OCI-LY1 (cell line): ENCODE data around the gene ACVR2B.

Source experiments
- H2AFZ ChIP-seq: fragments of 200-600 bp; sonication (generic), shearing (Covaris generic); 2 replicates; pipeline ENCODE4 v1.6.0; 2014; ENCODE audit warnings: antibody characterized with exemption, mild to moderate bottlenecking, low read length
- H3F3A ChIP-seq: fragments of 200-600 bp; sonication (generic), shearing (Covaris generic); 2 replicates; pipeline ENCODE4 v1.6.0; 2014; ENCODE audit warnings: mild to moderate bottlenecking, antibody characterized with exemption, low read length, moderate library complexity; ENCODE audit not compliant: insufficient read depth
- H3K27ac ChIP-seq: fragments of 200-600 bp; sonication (generic); 2 replicates; pipeline ENCODE4 v1.5.1; 2014; ENCODE audit warnings: low read length, mixed run types, mild to moderate bottlenecking, low read depth; ENCODE audit not compliant: poor library complexity, severe bottlenecking
- H3K27me3 ChIP-seq: fragments of 200-600 bp; sonication (generic); 2 replicates; pipeline ENCODE4 v1.6.0; 2014; ENCODE audit warnings: antibody characterized with exemption, mild to moderate bottlenecking, low read length, moderate library complexity; ENCODE audit not compliant: insufficient read depth
- H3K36me3 ChIP-seq: fragments of 200-600 bp; sonication (generic); 2 replicates; pipeline ENCODE4 v1.6.1; 2014; ENCODE audit warnings: mild to moderate bottlenecking, antibody characterized with exemption, low read length, moderate library complexity, mixed read lengths; ENCODE audit not compliant: insufficient read depth
- H3K4me1 ChIP-seq: fragments of 200-600 bp; sonication (generic); 2 replicates; pipeline ENCODE4 v1.5.1; 2014; ENCODE audit warnings: mild to moderate bottlenecking, low read length, moderate library complexity; ENCODE audit not compliant: insufficient read depth, severe bottlenecking
- H3K4me2 ChIP-seq: fragments of 200-600 bp; sonication (generic), shearing (Covaris generic); 2 replicates; pipeline ENCODE4 v1.6.1; 2014; ENCODE audit warnings: low read length
- H3K4me3 ChIP-seq: fragments of 200-600 bp; sonication (generic); 2 replicates; pipeline ENCODE4 v1.5.1; 2014; ENCODE audit warnings: low read length, low read depth, mild to moderate bottlenecking, mixed read lengths; ENCODE audit not compliant: poor library complexity, severe bottlenecking
- H3K79me2 ChIP-seq: fragments of 200-600 bp; shearing (Covaris generic); 2 replicates; pipeline ENCODE4 v1.6.1; 2016; ENCODE audit warnings: mixed run types, low read length, mixed read lengths; ENCODE audit not compliant: insufficient read depth
- H3K9ac ChIP-seq: fragments of 200-600 bp; sonication (generic), shearing (Covaris generic); 2 replicates; pipeline ENCODE4 v1.6.1; 2014; ENCODE audit warnings: mild to moderate bottlenecking, low read length, mixed read lengths
- H3K9me2 ChIP-seq: fragments of 200-600 bp; sonication (generic), shearing (Covaris generic); 2 replicates; pipeline ENCODE4 v1.6.1; 2014; ENCODE audit warnings: low read depth, mild to moderate bottlenecking, low read length, mixed read lengths
- H3K9me3 ChIP-seq: fragments of 200-600 bp; shearing (Covaris generic); 2 replicates; pipeline ENCODE4 v1.6.1; 2014; ENCODE audit warnings: low read length, mixed read lengths
- H4K20me1 ChIP-seq: fragments of 200-600 bp; sonication (generic), shearing (Covaris generic); 2 replicates; pipeline ENCODE4 v1.6.0; 2016; ENCODE audit warnings: mild to moderate bottlenecking, low read length; ENCODE audit not compliant: insufficient read depth
- EZH2 ChIP-seq: fragments of 200-600 bp; sonication (generic), shearing (Covaris generic); IDR thresholded peaks from 2 replicates; pipeline ENCODE4 v1.8.0; 2017; ENCODE audit warnings: borderline replicate concordance, mixed run types, mild to moderate bottlenecking, antibody characterized with exemption, low read length, moderate library complexity, mixed read lengths
- TF ChIP-seq, protein P1 (sequence below): fragments of 200-600 bp; sonication (generic), shearing (Covaris generic); IDR thresholded peaks from 2 replicates; pipeline ENCODE4 v1.5.1; 2017; ENCODE audit warnings: mild to moderate bottlenecking, antibody characterized with exemption, low read length, moderate library complexity, mixed read lengths

ACVR2B gene

DNA sequence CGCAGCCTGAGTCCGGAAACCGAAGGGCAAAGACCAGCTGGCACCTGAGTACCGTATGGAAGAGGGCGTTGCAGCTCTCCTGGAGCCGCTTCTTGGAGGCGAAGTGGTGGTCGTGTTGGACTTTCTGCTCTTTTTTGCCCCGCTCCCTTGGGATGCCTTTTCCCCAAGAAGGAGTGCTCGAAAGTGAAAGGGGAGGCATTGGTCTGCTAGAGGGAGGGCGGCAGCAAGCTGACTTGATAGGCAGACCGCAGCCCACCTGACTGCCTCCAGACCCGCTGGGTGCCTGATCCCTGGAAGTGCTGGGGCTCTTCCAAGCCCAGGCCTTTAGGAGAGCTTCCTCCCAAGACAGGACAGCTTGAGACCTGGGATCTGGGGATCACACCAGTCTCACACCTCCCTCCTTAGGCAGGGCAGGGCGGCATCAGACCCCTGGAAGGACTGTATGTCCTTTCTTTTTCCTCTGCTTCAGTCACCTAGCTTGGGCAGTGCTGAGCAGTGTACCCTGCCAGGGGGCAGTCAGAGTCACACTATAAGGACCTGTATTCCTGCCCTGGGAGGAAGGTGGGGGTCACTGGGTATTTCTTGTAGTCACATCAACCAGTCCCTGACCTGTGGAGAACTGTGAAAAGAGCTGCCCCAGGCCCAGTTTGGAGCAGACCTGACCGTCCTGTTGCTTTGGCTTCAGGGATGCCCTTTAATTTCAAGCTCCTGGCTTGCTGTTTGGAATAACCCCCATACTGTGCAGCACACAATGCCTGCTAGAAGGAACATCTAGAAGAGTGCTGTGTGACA is 2.1 kb downstream of the ACVR2B start:
- Histone ChIP-seq H3K27me3 (no peaks in the 10 kb centered on the region), H3K27ac (no peak overlapping the region), H3K4me3 (peak overlapping the region; percentile 64), H3F3A (no peaks in the 10 kb centered on the region), H3K9me2 (no peaks in the 10 kb centered on the region), H3K4me1 (peaks cover 15% of the 10 kb centered on the region), H3K36me3 (no peaks in the 10 kb centered on the region), H3K9me3 (no peaks in the 10 kb centered on the region), H3K9ac (no peak overlapping the region; the same call in 1 of the 2 replicates), H4K20me1 (no peaks in the 10 kb centered on the region), H3K79me2 (no peaks in the 10 kb centered on the region), H3K4me2 (peak overlapping the region; percentile 68), H2AFZ (no peak overlapping the region)
- TF ChIP-seq, protein P1, sequence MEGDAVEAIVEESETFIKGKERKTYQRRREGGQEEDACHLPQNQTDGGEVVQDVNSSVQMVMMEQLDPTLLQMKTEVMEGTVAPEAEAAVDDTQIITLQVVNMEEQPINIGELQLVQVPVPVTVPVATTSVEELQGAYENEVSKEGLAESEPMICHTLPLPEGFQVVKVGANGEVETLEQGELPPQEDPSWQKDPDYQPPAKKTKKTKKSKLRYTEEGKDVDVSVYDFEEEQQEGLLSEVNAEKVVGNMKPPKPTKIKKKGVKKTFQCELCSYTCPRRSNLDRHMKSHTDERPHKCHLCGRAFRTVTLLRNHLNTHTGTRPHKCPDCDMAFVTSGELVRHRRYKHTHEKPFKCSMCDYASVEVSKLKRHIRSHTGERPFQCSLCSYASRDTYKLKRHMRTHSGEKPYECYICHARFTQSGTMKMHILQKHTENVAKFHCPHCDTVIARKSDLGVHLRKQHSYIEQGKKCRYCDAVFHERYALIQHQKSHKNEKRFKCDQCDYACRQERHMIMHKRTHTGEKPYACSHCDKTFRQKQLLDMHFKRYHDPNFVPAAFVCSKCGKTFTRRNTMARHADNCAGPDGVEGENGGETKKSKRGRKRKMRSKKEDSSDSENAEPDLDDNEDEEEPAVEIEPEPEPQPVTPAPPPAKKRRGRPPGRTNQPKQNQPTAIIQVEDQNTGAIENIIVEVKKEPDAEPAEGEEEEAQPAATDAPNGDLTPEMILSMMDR: no peak
- TF ChIP-seq EZH2: no peak

DNA sequence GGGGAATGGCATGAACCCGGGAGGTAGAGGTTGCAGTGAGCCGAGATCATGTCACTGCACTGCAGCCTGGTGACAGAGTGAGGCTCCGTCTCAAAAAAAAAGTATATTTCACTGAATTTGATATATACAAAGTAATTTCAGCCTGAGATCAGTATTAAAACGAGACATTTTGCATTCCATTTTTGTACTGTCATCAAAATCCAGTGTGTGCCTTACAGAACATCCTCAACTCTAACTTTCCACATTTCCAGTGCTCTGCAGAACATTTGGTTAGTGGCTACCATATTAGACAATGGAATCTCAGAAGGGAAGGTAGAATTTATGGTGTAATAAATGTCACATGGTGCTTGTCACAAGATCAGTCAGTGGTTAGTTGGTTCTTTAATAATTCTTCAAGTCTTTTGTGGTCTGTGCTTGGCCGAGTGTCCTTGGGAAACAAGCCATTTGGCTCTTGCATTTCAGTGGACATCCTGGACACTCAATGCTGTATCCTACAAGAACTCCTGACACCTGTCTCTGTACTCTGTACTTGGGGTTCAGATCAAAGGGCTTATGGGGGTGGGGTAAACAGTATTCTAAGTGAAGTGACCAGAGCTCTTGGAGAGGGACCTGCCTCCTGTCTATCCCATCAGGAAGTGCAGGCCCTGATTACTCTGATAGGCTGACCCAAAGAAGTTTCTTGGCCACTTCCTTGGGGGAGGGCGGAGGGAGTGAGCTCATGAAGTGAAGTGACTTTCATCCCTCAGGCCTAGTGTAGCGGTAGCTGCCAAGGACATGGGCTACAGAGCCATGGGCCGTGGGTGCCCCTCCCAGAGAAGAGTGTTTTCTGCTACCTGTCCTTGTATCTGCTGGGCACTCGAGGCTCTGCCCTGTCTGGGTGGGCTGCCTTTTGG is 3.7 kb downstream of the ACVR2B start:
- peaks cover 15% of the 10 kb centered on the region for H3K4me1 ChIP-seq
- no peaks in the 10 kb centered on the region for H3K9me2 ChIP-seq
- no peaks in the 10 kb centered on the region for H3K36me3 ChIP-seq
- H3K4me2 ChIP-seq: no peak overlapping the region
- no peaks in the 10 kb centered on the region for H3K79me2 ChIP-seq
- no peak overlapping the region for H3K4me3 ChIP-seq
- H3F3A ChIP-seq: no peaks in the 10 kb centered on the region
- H3K9ac ChIP-seq: no peak overlapping the region
- no peaks in the 10 kb centered on the region for H4K20me1 ChIP-seq
- H3K9me3 ChIP-seq: no peaks in the 10 kb centered on the region
- TF ChIP-seq, protein P1: no peak
- H2AFZ ChIP-seq: no peak overlapping the region
- no peak overlapping the region for H3K27ac ChIP-seq
- no peaks in the 10 kb centered on the region for H3K27me3 ChIP-seq

DNA sequence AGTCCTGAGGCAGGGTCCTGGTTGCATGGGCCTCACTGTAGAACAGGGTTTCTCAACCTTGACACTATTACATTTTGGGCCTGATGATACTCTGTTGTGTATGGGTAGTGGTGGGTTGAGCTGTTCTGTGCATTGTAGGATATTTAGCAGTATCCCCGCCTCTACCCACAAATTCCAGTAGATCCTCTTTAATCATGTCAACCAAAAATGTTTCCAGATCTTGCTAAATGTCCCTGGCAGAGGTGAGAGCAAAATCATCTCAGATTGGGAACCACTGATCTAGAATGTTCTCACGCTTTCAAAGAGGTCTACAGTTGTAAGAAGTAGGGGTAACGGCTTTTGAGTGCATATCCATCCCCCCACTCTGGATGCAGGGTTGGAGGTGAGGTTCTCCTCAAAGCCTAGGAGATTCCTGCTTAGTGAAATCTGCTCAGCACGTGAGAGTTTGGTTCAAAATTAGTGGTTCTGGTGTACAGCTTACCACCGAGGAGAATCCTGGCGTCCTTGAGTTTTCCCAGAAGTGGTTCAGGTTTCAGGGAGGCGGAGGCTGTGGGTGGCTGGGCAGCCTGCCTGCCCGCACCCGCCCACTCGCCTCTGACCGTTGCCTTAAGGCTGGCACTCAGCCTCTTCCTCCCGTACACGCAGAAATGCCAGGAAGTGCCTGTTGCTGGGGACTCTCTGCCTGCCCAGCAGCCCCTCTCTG is 5.3 kb downstream of the ACVR2B start:
- Histone ChIP-seq H3K4me3 (no peak overlapping the region), H3K36me3 (no peaks in the 10 kb centered on the region), H3F3A (no peaks in the 10 kb centered on the region), H3K9ac (no peak overlapping the region), H3K4me1 (peaks cover 7% of the 10 kb centered on the region), H4K20me1 (no peaks in the 10 kb centered on the region), H2AFZ (no peak overlapping the region), H3K27ac (no peak overlapping the region), H3K4me2 (no peak overlapping the region), H3K27me3 (no peaks in the 10 kb centered on the region), H3K9me3 (no peaks in the 10 kb centered on the region), H3K79me2 (no peaks in the 10 kb centered on the region), H3K9me2 (no peaks in the 10 kb centered on the region)
- TF ChIP-seq, protein P1: no peak
- TF ChIP-seq EZH2: no peak
